Measurements from ENCODE around the gene GSTP1. TPM values are rescaled to one million over a fixed set of nuclear protein-coding genes. Genes with fewer than 3 reads are reported as not detected.
"Not testable (repeated sequence)": the region's sequence is repeated elsewhere in the genome, so short reads cannot be mapped to it uniquely, and the experiment has no call there.

The GSTP1 gene
- polyA plus RNA-seq, 1 donor: 200 TPM

DNA sequence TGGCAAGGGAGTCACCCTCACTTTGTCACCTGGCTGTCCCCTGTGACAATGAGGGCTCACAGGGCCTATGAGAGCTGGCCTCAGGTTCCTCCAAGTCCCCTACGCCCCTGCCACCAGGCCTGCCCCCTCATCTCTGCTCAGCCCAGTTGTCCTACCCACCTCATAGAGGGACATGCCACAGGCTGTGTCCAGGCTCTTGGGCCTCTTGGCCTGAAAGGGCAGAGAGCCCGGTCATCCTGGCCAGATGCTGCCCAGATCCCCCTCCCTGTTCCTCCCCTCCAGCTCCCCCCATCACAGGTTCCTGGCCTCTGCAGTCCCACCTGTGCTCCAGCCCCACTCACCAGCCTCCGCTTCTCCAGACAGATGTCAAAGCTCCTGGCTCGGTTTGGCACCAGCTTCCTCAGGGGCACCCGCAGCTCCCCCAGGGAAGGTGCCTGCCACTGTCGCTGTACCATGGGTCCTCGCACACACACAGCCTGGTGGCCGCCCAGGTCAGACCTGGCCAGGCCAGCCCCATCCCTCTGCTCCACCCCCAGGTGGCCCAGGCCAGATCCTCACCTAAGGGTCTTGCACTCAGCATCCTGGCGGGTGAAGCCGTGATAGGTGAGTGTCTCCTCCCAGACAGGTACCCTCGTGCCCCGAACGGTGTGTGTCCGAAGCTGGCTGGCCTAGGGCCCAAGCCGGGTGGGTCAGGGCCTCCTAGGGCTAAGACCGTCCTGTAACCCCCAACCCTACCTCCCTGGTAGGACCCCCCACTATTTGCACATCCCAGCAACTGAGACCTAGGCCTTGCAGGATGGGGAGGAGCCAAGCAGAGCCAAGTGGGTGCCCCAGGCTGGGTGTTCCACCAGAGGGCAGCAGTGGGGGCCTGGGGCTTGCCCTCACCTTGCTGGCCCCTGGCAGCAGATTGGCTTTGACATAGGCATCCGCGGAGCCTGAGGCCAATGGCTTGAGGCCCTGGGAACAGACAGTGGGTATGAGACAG is 31.4 kb downstream of the GSTP1 start:
- no peak for DNase-seq (ENCODE audit: low read depth)

DNA sequence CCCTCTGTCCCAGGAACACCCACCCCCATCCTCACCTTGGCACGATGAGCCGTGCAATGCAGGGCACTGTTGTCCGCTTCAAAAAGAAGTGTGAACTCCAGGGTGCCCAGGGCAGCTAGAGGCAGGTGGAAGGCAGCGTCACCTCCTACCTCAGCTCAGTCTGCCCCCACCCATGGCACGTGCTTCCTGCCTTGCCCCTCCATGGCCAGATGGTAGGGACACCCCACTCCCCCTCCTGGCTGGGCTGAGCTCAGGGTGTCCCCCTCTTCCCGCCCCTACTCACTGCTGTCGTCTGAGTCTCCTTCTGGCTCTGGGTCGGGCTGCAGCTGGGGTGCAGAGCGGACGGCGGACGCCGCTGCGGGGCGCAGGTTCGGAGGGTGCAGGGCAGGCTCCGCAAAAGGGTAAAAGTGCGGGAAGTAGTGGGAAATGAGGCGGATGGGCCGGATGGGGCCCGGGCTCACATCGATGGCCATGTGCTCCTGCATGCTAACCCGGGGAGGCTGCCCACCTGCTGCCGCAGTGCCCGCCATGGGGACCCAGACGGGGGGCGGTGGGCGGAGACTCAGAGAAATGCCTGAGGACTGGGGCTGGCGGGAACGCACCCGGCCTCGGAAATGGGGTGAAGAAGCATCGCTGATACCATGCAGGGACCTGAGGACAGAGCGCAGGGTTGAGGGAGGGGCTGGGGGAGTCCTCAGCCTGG is 32.3 kb downstream of the GSTP1 start:
- no peak for DNase-seq (ENCODE audit: low read depth)

- no peak for DNase-seq (ENCODE audit: low read depth)
Observed at GRCh38 chr11:67616431-67617242, 33.0 kb downstream of the GSTP1 start.

GRCh38 chr11:67617243-67617953 is 33.8 kb downstream of the GSTP1 start:
- DNase-seq (ENCODE audit: low read depth): no peak

GRCh38 chr11:67618901-67619659 is 35.5 kb downstream of the GSTP1 start:
- DNase-seq (ENCODE audit: low read depth): not testable (repeated sequence)

DNA sequence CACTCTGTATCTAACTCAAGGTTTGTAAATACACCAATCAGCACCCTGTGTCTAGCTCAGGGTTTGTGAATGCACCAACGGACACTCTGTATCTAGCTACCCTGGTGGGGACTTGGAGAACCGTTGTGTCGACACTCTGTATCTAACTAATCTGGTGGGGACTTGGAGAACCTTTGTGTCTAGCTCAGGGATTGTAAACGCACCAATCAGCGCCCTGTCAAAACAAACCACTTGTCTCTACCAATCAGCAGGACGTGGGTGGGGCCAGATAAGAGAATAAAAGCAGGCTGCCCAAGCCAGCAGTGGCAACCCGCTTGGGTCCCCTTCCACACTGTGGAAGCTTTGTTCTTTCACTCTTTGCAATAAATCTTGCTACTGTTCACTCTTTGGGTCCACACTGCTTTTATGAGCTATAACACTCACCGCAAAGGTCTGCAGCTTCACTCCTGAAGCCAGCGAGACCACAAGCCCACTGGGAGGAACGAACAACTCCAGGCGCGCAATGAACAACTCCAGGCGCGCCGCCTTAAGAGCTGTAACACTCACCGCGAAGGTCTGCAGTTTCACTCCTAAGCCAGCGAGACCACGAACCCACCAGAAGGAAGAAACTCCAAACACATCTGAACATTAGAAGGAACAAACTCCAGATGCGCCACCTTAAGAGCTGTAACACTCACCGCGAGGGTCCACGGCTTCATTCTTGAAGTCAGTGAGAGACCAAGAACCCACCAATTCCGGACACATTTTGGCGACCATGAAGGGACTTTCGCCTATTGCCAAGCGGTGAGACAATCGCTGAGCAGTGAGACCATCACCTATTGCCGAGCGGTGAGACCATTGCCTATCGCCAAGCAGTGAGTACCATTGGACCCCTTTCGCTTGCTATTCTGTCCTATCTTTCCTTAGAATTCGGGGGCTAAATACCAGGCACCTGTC is 36.3 kb downstream of the GSTP1 start:
- DNase-seq (ENCODE audit: low read depth): not testable (repeated sequence)

DNA sequence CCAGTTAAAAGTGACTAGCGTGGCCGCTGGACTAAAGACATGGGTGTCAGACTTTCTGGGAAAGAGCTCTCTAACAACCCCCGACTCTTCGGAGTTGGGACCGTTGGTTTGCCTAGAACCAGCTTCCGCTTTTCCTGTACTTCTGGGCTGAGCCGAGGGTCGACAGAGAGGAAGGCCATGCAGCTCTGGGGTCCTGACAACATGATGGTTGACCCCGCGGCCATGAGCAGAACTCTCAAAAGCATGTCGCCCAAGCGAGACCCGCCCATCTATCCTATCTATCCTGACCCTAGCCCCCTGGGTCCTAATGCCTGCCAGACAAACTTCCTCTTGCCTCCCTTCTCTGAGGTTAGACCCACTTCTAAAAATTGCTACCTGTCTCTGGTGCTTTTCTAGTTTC is 37.0 kb downstream of the GSTP1 start:
- DNase-seq (ENCODE audit: low read depth): not testable (repeated sequence)

DNA sequence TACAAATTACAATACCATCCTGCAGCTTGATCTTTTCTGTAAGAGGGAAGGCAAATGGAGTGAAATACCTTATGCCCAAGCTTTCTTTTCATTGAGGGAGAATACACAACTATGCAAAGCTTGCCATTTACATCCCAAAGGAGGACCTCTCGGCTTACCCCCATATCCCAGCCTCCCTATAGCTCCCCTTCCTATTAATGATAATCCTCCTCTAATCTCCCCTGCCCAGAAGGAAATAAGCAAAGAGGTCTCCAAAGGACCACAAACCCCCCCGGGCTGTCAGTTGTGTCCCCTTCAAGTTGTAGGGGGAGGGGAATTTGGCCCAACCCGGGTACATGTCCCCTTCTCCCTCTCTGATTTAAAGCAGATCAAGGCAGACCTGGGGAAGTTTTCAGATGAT is 38.3 kb downstream of the GSTP1 start:
- not testable (repeated sequence) for DNase-seq (ENCODE audit: low read depth)

DNA sequence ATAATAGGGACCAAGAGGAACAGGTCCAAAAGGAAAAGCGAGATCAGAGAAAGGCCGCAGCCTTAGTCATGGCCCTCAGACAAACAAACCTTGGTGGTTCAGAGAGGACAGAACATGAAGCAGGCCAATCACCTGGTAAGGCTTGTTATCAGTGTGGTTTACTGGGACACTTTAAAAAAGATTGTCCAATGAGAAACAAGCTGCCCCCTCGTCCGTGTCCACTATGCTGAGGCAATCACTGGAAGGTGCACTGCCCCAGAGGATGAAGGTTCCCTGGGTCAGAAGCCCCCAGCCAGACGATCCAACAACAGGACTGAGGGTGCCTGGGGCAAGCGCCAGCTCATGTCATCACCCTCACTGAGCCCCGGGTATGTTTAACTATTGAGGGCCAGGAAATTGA is 39.3 kb downstream of the GSTP1 start:
- DNase-seq (ENCODE audit: low read depth): not testable (repeated sequence)

- DNase-seq (ENCODE audit: low read depth): not testable (repeated sequence)
Observed at GRCh38 chr11:67623795-67624194, 40.2 kb downstream of the GSTP1 start.

DNA sequence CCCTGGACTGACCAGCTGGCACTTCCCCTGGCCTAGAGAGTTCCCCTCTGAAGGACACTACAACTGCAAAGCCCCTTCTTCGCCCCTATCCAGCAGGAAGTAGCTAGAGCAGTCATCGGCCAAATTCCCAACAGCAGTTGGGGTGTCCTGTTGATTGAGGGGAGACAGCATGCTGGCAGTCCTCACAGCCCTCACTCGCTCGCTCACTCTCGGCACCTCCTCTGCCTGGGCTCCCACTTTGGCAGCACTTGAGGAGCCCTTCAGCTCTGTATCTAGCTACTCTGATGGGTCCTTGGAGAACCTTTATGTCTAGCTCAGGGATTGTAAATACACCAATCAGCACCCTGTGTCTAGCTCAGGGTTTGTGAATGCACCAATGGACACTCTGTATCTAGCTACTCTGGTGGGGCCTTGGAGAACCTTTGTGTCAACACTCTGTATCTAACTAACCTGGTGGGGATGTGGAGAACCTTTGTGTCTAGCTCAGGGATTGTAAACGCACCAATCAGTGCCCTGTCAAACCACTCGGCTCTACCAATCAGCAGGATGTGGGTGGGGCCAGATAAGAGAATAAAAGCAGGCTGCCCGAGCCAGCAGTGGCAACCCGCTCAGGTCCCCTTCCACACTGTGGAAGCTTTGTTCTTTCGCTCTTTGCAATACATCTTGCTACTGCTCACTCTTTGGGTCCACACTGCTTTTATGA is 42.7 kb downstream of the GSTP1 start:
- DNase-seq (ENCODE audit: low read depth): not testable (repeated sequence)

GRCh38 chr11:67626970-67627369 is 43.4 kb downstream of the GSTP1 start:
- DNase-seq (ENCODE audit: low read depth): no peak

- no peak for DNase-seq (ENCODE audit: low read depth)
Observed at GRCh38 chr11:67627441-67627811, 43.8 kb downstream of the GSTP1 start.

GRCh38 chr11:67627812-67628624 is 44.4 kb downstream of the GSTP1 start:
- no peak for DNase-seq (ENCODE audit: low read depth)

DNA sequence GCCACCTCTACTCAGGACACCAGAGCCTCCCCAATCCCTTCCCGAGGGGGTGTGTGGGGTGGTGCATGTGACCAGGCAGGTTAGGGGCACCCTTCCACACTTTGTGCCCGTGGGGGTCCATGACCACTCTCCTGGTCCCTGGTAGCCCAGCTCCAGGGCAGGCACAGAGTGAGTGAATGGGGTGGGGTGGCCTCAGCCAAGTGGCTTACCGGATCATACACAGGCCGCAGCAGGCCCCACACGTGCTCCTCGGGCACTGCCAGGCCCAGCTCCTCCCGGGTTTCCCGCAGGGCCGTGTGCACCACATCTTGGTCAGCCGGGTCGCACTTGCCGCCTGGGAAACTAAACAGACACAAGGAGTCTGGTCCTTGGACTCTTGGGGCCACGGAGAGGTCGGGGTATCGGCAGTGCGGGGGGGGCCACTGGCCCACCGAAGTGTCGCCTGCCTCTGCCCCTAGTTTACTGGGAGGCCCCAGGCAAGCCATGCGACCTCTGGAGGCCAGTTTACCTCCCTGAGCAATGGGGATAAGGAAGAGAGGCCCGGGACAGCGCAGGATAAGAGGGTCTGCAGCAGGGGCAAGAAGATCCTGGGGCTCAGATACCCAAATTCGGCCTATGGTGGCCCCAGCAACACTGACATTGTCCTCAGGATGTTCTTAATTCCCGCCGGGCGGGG is 45.2 kb downstream of the GSTP1 start:
- DNase-seq (ENCODE audit: low read depth): no peak

GRCh38 chr11:67629386-67630227 is 46.0 kb downstream of the GSTP1 start, which contains the start of gene NUDT8:
Gene NUDT8, minus strand, starts transcription at chr11:67629937. Its CDS starts 26 bp downstream, at chr11:67629911.
- DNase-seq (ENCODE audit: low read depth): peak; percentile 26
